Measurements from ENCODE around the gene RAB37.

DNA sequence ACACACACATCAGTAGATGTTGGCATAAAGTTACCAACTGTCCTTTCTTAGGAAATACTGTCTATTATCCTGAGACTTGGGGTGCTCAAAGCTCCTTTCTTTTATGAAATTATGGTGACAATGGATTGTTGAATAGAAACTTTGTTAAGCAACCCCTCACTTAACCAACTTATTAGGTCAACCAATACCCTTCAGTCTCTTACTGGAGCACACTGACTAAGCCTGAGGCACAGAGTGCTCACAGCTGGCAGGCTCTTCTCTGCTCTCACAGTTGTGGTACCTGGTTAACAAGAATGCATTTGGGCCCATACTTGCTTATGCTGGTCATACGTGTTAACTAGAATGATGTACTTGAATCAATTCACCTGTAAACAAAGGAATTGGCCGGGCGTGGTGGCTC is 49.2 kb upstream of the RAB37 start:
- TF ChIP-seq GATA3 (IDR thresholded peaks at IDR 0.05; ENCODE audit: low read depth, low read length) = no peak
- TF ChIP-seq GATA2 (IDR thresholded peaks at IDR 0.05; ENCODE audit: low read depth, low read length) = no peak

Data from SH-SY5Y (cell line).